ENCODE results near the gene SPOP.

- TF ChIP-seq CTCF (IDR thresholded peaks at IDR 0.05) (no peak), POLR2A (IDR thresholded peaks at IDR 0.05) (no peak)
Observed at GRCh38 chr17:49637050-49637449, 40.8 kb downstream of the SPOP start.
